Measurements from ENCODE around the gene OSBPL2.

Gene OSBPL2

GRCh38 chr20:62232770-62233645, 5.3 kb upstream of the OSBPL2 start:
- no peak for DNase-seq (ENCODE audit: low spot score)
- Mint-ChIP-seq H3K36me3 (ENCODE audit: low read depth) (no peaks in the 10 kb centered on the region), H3K4me3 (no peak overlapping the region), H3K27me3 (ENCODE audit: low read depth) (no peaks in the 10 kb centered on the region), H3K4me1 (ENCODE audit: low read depth) (peaks cover 5% of the 10 kb centered on the region), H3K27ac (no peak overlapping the region), H3K9me3 (no peaks in the 10 kb centered on the region)

GRCh38 chr20:62233684-62234083, 4.6 kb upstream of the OSBPL2 start:
- H3K4me3 Mint-ChIP-seq = no peak overlapping the region
- no peak overlapping the region for H3K27ac Mint-ChIP-seq
- no peaks in the 10 kb centered on the region for H3K9me3 Mint-ChIP-seq
- no peak for DNase-seq (ENCODE audit: low spot score)
- H3K4me1 Mint-ChIP-seq (ENCODE audit: low read depth) = peaks cover 6% of the 10 kb centered on the region
- no peaks in the 10 kb centered on the region for H3K36me3 Mint-ChIP-seq (ENCODE audit: low read depth)
- no peaks in the 10 kb centered on the region for H3K27me3 Mint-ChIP-seq (ENCODE audit: low read depth)

GRCh38 chr20:62234339-62234738, 4.0 kb upstream of the OSBPL2 start:
- no peaks in the 10 kb centered on the region for H3K27me3 Mint-ChIP-seq (ENCODE audit: low read depth)
- H3K4me3 Mint-ChIP-seq = no peak overlapping the region
- peaks cover 8% of the 10 kb centered on the region for H3K4me1 Mint-ChIP-seq (ENCODE audit: low read depth)
- H3K9me3 Mint-ChIP-seq = no peaks in the 10 kb centered on the region
- no peaks in the 10 kb centered on the region for H3K36me3 Mint-ChIP-seq (ENCODE audit: low read depth)
- no peak overlapping the region for H3K27ac Mint-ChIP-seq
- no peak for DNase-seq (ENCODE audit: low spot score)

DNA sequence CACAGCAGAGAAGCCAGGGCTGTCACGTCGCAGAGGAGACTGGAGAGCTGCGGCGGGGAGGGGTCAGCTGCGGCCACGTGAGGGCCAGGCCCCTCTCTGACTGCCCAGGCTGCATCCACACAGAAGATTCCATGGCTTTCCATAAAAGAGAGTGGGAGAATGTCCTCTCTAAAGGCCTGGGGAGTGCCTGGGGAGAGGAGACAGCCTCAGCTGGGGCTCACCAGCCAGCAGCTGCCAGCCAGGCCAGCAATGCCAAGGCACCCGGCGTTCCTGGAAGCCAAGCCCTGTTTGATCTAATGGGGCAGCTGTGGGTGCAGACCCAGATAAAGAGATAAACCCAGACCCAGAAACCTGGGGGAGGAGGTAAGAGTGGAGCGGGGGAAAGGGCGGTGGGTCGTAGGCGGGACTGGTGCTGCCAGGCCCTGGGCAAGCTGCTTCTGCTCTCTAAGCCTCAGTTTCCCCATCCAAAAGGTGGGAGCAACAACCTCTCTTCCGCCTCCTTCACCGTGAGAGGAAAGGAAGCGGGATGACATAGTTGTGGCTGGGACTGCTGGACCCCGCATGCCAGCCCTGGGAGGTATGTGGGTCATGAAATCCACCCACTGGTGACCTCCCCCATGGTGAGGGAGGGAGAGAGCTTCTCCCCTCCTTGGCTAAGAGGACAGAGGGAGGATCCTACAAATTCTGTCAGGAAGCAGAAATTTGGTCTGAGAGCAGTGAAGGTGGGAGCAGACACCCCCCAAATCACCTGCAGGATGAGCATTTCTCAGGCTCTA, 3.1 kb upstream of the OSBPL2 start:
- H3K9me3 Mint-ChIP-seq = no peaks in the 10 kb centered on the region
- no peak overlapping the region for H3K4me3 Mint-ChIP-seq
- DNase-seq (ENCODE audit: low spot score) = no peak
- no peaks in the 10 kb centered on the region for H3K27me3 Mint-ChIP-seq (ENCODE audit: low read depth)
- peaks cover 14% of the 10 kb centered on the region for H3K4me1 Mint-ChIP-seq (ENCODE audit: low read depth)
- no peaks in the 10 kb centered on the region for H3K36me3 Mint-ChIP-seq (ENCODE audit: low read depth)
- no peak overlapping the region for H3K27ac Mint-ChIP-seq

GRCh38 chr20:62235777-62236157, 2.6 kb upstream of the OSBPL2 start:
- DNase-seq (ENCODE audit: low spot score) = no peak
- H3K4me1 Mint-ChIP-seq (ENCODE audit: low read depth) = peaks cover 15% of the 10 kb centered on the region
- H3K4me3 Mint-ChIP-seq = no peak overlapping the region
- H3K27ac Mint-ChIP-seq = peak overlapping the region; percentile 6
- H3K36me3 Mint-ChIP-seq (ENCODE audit: low read depth) = no peaks in the 10 kb centered on the region
- H3K9me3 Mint-ChIP-seq = no peaks in the 10 kb centered on the region
- H3K27me3 Mint-ChIP-seq (ENCODE audit: low read depth) = no peaks in the 10 kb centered on the region

DNA sequence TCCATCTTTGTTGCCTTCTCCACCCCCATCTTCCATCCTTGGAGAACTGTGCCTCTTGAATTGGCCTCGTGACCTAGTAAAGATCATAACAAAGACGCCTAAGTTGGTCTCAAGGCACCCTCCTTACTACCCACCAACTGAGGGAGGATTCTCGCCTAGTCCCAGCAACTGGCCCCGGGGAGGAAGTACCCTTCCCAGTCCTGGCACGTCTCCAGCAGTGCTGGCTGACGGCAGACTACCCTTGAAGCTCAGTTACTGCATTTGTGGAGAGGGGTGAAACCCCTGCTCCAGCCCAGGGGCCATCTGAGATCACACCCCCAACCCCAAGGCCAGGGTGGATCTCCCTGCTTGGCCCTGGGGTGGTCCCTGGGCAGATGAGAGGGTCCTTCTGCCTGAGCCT, 2.1 kb upstream of the OSBPL2 start:
- H3K36me3 Mint-ChIP-seq (ENCODE audit: low read depth) = no peaks in the 10 kb centered on the region
- H3K9me3 Mint-ChIP-seq = no peaks in the 10 kb centered on the region
- no peak overlapping the region for H3K4me3 Mint-ChIP-seq
- H3K4me1 Mint-ChIP-seq (ENCODE audit: low read depth) = peaks cover 15% of the 10 kb centered on the region
- H3K27ac Mint-ChIP-seq = peak overlapping the region; percentile 6
- DNase-seq (ENCODE audit: low spot score) = no peak
- no peaks in the 10 kb centered on the region for H3K27me3 Mint-ChIP-seq (ENCODE audit: low read depth)

DNA sequence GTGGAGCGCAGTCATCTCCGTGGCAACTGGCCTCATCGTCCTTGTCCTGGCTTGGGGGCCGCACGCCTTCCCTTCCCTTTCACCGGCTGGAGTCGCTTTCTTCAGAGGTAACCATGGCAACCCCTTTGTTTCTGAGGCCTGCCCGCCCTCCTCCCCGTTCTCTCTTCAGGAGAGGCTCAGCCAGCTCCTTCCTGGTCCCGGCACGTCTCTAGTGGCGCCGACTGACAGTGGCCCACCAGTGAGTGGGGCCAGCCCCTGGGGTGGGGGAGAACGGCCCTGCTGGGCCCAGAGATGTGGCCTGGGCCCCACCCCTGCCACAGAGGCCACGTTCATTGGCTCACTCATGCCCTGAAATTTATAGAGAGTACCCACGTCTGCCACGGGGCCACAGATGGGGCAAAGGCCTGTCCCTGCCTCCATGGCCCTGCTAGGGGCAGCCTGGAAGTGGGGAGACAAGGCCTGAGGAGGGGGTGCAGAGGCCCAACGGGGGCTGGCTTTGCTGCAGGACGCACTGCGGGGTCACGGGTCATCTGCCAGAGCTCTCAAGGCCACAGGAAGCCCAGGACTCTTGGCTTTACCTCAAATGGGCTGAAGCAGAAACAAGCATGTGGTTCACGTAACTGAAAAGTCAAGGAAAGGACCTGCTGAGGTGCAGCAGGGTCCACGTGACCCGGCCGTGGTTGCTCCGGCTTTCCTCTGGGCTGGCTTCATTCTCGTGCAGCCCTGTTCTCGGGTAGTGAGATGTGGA, 1.4 kb upstream of the OSBPL2 start:
- Mint-ChIP-seq H3K9me3 (no peaks in the 10 kb centered on the region), H3K27me3 (ENCODE audit: low read depth) (no peaks in the 10 kb centered on the region), H3K4me3 (no peak overlapping the region), H3K36me3 (ENCODE audit: low read depth) (no peaks in the 10 kb centered on the region), H3K27ac (no peak overlapping the region), H3K4me1 (ENCODE audit: low read depth) (peaks cover 20% of the 10 kb centered on the region)
- DNase-seq (ENCODE audit: low spot score) = no peak

GRCh38 chr20:62237514-62237800, 864 bp upstream of the OSBPL2 start:
- Mint-ChIP-seq H3K9me3 (no peaks in the 10 kb centered on the region), H3K27me3 (ENCODE audit: low read depth) (no peaks in the 10 kb centered on the region), H3K27ac (peak overlapping the region; percentile 79), H3K4me3 (peak overlapping the region; percentile 81), H3K4me1 (ENCODE audit: low read depth) (peaks cover 20% of the 10 kb centered on the region), H3K36me3 (ENCODE audit: low read depth) (no peaks in the 10 kb centered on the region)
- DNase-seq (ENCODE audit: low spot score) = no peak

DNA sequence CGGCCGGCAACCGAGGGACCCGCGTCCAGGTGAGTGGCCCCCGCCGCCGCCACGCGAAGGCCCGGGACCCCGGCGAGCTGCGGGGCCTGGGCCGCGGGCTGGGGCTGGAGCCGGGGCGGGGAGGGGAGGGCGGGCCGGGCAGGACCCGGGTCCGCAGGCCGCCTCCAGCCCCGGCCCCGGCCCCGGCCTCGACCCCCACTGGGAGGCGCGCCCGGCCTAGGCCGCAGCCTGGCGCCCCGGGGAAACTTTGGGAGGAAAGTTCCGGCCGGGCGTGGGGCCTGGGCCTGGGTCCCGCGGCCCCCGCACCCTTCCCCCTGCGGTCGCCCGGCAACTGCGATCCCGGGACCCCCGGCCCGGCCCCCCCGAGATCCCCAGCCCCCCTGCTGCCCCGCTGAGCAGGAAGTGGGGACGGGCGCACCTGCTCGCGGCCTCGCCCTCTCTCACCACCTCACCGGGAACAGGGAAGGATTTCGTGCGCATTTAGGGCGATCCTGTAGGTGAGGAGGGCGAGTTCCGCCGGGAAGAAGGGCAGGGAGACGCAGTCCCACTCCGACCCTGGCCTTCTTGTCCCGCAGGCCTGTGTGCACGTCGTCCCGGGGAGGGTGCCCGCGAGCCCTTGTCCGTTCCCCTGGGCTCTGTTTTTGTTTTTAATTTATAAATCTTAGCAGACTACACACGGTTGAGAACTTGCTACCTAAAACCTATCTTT, 402 bp downstream of the OSBPL2 start:
- Mint-ChIP-seq H3K9me3 (no peaks in the 10 kb centered on the region), H3K27me3 (ENCODE audit: low read depth) (no peaks in the 10 kb centered on the region), H3K4me1 (ENCODE audit: low read depth) (peaks cover 20% of the 10 kb centered on the region), H3K4me3 (peak overlapping the region; percentile 80), H3K27ac (peak overlapping the region; percentile 81), H3K36me3 (ENCODE audit: low read depth) (no peaks in the 10 kb centered on the region)
- DNase-seq (ENCODE audit: low spot score) = no peak

DNA sequence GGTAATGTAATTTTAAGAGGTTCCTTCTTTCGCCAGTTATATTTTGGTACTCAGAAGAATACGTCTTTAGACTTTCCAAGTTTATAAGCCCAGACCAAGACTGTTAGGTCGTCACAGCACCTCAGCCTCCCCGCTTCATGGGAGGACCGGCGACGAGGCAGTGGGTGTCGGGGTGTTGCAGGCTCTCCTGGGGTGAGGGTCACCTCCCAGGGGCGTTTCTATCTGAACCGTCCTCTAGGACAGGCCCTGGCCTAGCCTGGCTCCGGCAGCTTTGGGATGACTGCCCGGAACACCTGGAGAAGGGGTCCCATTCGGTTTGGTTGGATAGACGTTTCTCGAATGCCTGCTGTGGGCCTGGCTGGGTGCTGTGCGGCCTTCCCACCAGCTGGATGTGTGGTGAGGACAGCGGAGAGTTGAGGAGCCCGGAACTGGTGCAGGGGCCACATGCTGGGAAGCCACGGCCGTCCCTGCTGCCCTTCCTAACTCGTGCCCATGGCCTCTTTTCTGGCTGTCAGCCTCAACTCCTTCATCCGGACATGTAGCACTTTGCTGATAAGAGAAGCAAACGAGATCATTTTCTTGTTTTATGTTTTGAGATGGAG, 1.1 kb downstream of the OSBPL2 start:
- Mint-ChIP-seq H3K4me3 (peak overlapping the region; percentile 80), H3K36me3 (ENCODE audit: low read depth) (no peaks in the 10 kb centered on the region), H3K27me3 (ENCODE audit: low read depth) (no peaks in the 10 kb centered on the region), H3K9me3 (no peaks in the 10 kb centered on the region), H3K4me1 (ENCODE audit: low read depth) (peaks cover 20% of the 10 kb centered on the region), H3K27ac (peak overlapping the region; percentile 81)
- DNase-seq (ENCODE audit: low spot score) = no peak

GRCh38 chr20:62240020-62240685, 1.8 kb downstream of the OSBPL2 start:
- Mint-ChIP-seq H3K4me1 (ENCODE audit: low read depth) (peaks cover 20% of the 10 kb centered on the region), H3K9me3 (no peaks in the 10 kb centered on the region), H3K27ac (peak overlapping the region; percentile 8)

GRCh38 chr20:62241506-62241905, 3.2 kb downstream of the OSBPL2 start:
- Mint-ChIP-seq H3K27ac (no peak overlapping the region), H3K36me3 (ENCODE audit: low read depth) (no peaks in the 10 kb centered on the region), H3K27me3 (ENCODE audit: low read depth) (no peaks in the 10 kb centered on the region), H3K9me3 (no peaks in the 10 kb centered on the region), H3K4me1 (ENCODE audit: low read depth) (peaks cover 20% of the 10 kb centered on the region), H3K4me3 (no peak overlapping the region)
- DNase-seq (ENCODE audit: low spot score) = no peak

More at GRCh38 chr20:62240020-62240685, 1.8 kb downstream of the OSBPL2 start:
- H3K36me3 Mint-ChIP-seq (ENCODE audit: low read depth) = no peaks in the 10 kb centered on the region
- no peak for DNase-seq (ENCODE audit: low spot score)
- H3K4me3 Mint-ChIP-seq = peak overlapping the region; percentile 80
- no peaks in the 10 kb centered on the region for H3K27me3 Mint-ChIP-seq (ENCODE audit: low read depth)

DNA sequence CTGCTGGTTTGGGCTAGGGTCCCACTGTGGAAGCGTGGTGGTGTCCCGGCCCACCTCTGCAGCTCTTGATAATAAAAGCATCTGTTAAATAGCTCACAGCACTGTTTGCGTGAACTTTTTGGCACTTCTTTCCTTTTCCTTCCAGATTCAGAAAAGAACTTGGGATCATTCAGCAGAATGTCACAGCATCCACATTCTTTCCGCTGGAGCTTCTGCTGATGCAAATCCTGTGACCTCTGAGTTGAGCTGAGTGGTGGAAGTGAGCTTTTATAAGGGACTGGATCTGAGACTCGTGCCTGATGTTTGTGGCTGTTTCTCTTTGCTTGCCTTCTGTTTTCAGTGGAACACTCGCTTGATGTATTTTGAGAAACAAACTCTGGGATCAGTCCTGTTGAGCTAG, 3.9 kb downstream of the OSBPL2 start:
- peaks cover 20% of the 10 kb centered on the region for H3K4me1 Mint-ChIP-seq (ENCODE audit: low read depth)
- no peak for DNase-seq (ENCODE audit: low spot score)
- H3K4me3 Mint-ChIP-seq = no peak overlapping the region
- H3K36me3 Mint-ChIP-seq (ENCODE audit: low read depth) = no peaks in the 10 kb centered on the region
- H3K27ac Mint-ChIP-seq = no peak overlapping the region
- no peaks in the 10 kb centered on the region for H3K9me3 Mint-ChIP-seq
- H3K27me3 Mint-ChIP-seq (ENCODE audit: low read depth) = no peaks in the 10 kb centered on the region
